ENCODE results near the gene RASEF.
"Not testable (repeated sequence)": the region's sequence is repeated elsewhere in the genome, so short reads cannot be mapped to it uniquely, and the experiment has no call there.

Gene RASEF

DNA sequence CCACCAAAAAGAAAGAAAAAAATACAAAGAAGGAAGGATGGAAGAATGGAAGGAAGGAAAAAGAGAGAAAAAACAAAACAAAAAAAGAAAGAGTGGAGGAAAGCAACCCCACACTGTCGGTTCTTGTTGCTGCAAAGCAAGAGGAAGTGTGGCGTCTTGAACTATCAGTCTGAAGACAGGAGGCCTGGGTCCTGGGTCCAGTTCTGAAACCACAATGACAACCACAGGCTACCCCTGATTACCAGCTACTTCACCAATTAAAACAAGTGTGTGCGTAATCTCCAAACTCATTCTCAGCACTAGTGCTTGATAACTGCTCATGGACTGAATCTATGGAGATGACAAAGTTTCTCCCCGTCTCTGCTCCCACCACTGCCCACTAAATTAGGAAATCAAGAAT lies 93.7 kb downstream of the RASEF start:
- DNase-seq, result no peak

GRCh38 chr9:82968816-82969215 lies 94.1 kb downstream of the RASEF start:
- DNase-seq, result no peak

- no peak for DNase-seq
These were observed 94.6 kb downstream of the RASEF start for GRCh38 chr9:82968388-82968787.

DNA sequence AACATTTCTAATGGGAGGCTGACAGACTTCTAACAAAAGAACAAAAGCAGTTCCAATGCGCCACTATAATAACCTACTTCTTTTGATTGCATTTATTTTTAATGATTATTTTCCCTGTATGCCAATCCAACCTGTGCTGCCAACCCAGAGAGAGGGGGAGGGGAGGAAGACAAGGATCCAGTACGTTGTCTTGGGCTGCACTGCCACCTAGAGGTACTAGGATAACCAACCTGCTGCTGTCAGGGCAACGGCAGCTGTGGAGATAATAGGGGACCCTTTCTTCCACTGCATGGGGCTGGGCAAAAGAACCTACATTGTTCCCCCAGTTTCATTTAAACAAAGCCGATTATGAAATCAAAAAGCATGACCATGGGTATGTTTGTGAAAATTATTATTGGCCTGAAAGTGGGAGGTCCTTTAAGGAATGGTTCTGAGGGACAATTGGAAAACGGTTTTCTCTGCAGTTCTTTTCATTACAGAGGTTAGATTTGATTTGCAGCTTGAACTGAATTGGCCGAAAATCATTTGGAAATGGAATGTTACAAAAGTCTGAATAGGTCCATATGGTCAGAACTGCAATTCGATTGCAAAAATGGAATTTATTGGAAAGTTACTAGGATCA lies 101.3 kb downstream of the RASEF start:
- peak; percentile 87 for DNase-seq

DNA sequence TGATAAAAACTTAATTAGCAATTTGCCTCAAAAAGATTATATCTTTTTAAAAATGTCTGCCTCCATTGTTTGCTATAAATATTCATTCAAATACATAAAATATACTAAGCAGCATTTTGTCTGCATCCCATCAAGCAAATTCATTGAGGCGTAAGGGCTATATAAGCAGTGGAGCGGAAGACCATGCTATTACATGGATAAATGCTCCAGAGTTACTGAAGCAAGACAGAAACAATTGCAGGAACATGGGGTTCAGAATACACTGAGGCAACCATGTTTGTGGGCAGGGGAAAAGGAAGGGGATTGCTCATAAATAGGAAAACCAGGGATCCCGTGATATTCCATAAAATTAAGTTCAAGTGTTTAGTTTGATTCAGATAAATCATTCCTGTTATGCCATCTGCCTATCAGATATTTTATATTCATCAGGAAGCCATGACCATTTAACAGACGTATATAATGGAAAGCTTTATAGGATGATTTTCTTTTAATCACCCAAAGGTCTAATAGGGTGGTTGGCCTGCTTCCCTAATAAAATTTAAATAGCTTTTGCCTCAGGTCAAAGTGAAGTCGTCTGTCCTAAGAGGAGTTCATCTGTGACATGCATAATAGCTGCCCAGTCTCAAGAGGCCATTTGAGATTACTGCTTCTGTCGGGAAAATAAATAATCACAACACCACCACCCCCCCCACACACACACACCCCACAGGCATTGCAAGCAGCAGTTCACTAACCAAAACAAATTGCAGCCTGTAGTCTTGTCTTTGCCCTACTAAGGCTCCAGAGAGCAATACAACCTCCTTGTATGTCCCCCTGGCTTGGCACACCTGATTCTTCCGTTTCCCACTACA lies 105.2 kb downstream of the RASEF start:
- DNase-seq, result no peak

- DNase-seq, result no peak
These were observed 113.7 kb downstream of the RASEF start for GRCh38 chr9:82949203-82949602.

- DNase-seq, result no peak
These were observed 122.6 kb downstream of the RASEF start for GRCh38 chr9:82940376-82940775.

GRCh38 chr9:82939451-82939850 lies 123.5 kb downstream of the RASEF start:
- peak; percentile 92 for DNase-seq

- no peak for DNase-seq
These were observed 124.3 kb downstream of the RASEF start for GRCh38 chr9:82938426-82939218.

DNA sequence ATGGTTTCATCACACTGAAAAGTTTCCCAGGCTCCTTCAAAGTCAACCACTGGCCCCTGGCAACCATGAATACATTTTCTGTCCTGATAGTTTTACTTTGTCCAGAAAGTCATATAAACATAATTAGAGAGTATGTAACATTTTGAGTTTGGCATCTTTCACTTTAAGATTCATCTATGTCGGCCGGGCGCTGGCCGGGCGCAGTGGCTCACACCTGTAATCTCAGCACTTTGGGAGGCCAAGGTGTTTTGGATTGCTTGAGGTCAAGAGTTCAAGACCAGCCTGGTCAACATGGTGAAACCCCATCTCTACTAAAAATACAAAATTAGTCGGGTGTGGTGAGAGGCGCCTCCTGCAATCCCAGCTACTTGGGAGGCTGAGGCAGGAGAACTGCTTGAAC lies 126.4 kb downstream of the RASEF start:
- not testable (repeated sequence) for DNase-seq

DNA sequence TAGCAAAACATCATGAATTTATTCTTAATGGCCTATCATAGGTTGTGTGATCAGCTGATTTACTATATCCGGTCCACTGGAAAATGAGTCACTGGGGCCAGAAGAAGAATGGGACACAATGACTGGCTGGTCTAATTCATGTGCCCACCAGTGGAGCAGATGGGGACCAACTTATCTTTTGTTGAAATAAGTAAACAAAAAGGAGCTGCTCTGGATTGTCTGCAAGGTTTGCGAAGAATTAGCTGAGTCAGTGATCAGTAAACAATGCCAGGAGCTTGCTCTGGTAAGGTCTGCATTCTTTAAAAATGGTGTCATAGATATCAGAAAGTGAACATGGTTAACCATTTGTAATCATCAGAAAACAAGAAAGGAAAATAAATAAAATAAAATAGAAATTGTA lies 128.0 kb downstream of the RASEF start:
- no peak for DNase-seq

GRCh38 chr9:82934025-82934424 lies 128.9 kb downstream of the RASEF start:
- DNase-seq, result not testable (repeated sequence)

GRCh38 chr9:82930116-82930515 lies 132.8 kb downstream of the RASEF start:
- DNase-seq, result peak; percentile 56

Data from NCI-H2029 treated with DMSO at 0.1 percent for 48 hours (cell line).